Activated CD4-positive, alpha-beta memory T cell treated with anti-CD3 and anti-CD28 coated beads, Interleukin-2, amount 10 ng/mL, durations not matched to agents 7 days and 5 days (primary cell): ENCODE results near the gene TBC1D28. TPM values are rescaled to one million over a fixed set of nuclear protein-coding genes. Genes with fewer than 3 reads are reported as not detected.
"Not testable (repeated sequence)": the region's sequence is repeated elsewhere in the genome, so short reads cannot be mapped to it uniquely, and the experiment has no call there.

Experiments used
- CTCF ChIA-PET: fragments of 350-600 bp; sonication (Branson Sonifier 250); formaldehyde crosslinking; loops from one replicate; lab custom pipeline; 2021; ENCODE audit warnings: antibody characterized with exemption, inconsistent platforms; lab: Charles Lee
- POLR2A ChIA-PET: fragments of 350-600 bp; sonication (Branson Sonifier 250); formaldehyde crosslinking; loops from one replicate; lab custom pipeline; 2021; ENCODE audit warnings: antibody characterized with exemption; lab: Charles Lee
- DNase-seq: peaks from one replicate; pipeline ENCODE4 v3.0.0-alpha.2; 2020
- H3K27ac Mint-ChIP-seq: one replicate; pipeline ENCODE4 v1.8.0; 2021; ENCODE audit warnings: mild to moderate bottlenecking, mixed read lengths
- H3K27me3 Mint-ChIP-seq: one replicate; pipeline ENCODE4 v1.8.0; 2021; ENCODE audit warnings: mixed read lengths
- H3K36me3 Mint-ChIP-seq: one replicate; pipeline ENCODE4 v1.8.0; 2021; ENCODE audit warnings: low read depth, mixed read lengths
- H3K4me1 Mint-ChIP-seq: one replicate; pipeline ENCODE4 v1.8.0; 2021; ENCODE audit warnings: mixed read lengths
- H3K4me3 Mint-ChIP-seq: one replicate; pipeline ENCODE4 v1.8.0; 2021; ENCODE audit warnings: mild to moderate bottlenecking, mixed read lengths
- H3K9me3 Mint-ChIP-seq: one replicate; pipeline ENCODE4 v1.8.0; 2021; ENCODE audit warnings: mixed read lengths
- total RNA-seq, 2 experiments: library from RNA; stranded (reverse); gene quantifications; one replicate each; pipeline ENCODE4 v1.2.3, GENCODE V29; 2021

TBC1D28 gene
- total RNA-seq = not detected

- H3K27ac Mint-ChIP-seq, H3K4me3 Mint-ChIP-seq, H3K4me1 Mint-ChIP-seq, DNase-seq, H3K9me3 Mint-ChIP-seq, POLR2A ChIA-PET, H3K27me3 Mint-ChIP-seq, H3K36me3 Mint-ChIP-seq, CTCF ChIA-PET: not testable (repeated sequence)
These were observed at the start of gene TBC1D28 for GRCh38 chr17:18644291-18644690. Gene TBC1D28, minus strand, starts transcription at chr17:18644391. Its CDS starts 3,039 bp downstream, at chr17:18641352.

GRCh38 chr17:18682668-18683067, 38.5 kb upstream of the TBC1D28 start:
- peak overlapping the region; percentile 77 for H3K4me3 Mint-ChIP-seq
- H3K36me3 Mint-ChIP-seq, H3K4me1 Mint-ChIP-seq, POLR2A ChIA-PET, H3K9me3 Mint-ChIP-seq, H3K27me3 Mint-ChIP-seq, H3K27ac Mint-ChIP-seq, DNase-seq: not testable (repeated sequence)
- CTCF ChIA-PET = interaction anchor here (1.1 kb wide), 1 partner anchor 57 kb away, joined by 3 read pairs; no protein-coding TSS in a partner anchor

- peak; percentile 79 for DNase-seq
- H3K36me3 Mint-ChIP-seq, H3K27ac Mint-ChIP-seq, POLR2A ChIA-PET, H3K9me3 Mint-ChIP-seq, H3K4me1 Mint-ChIP-seq, H3K27me3 Mint-ChIP-seq: not testable (repeated sequence)
- peak within 1 kb of the TSS; percentile 77 for H3K4me3 Mint-ChIP-seq
- CTCF ChIA-PET = interaction anchor here (1.1 kb wide), 1 partner anchor 56 kb away, joined by 3 read pairs; no protein-coding TSS in a partner anchor
These were observed 37.8 kb upstream of the TBC1D28 start, which contains the start of gene FOXO3B for GRCh38 chr17:18681767-18682571. Gene FOXO3B, minus strand, starts transcription at chr17:18682314. Its CDS starts 663 bp downstream, at chr17:18681651.

DNA sequence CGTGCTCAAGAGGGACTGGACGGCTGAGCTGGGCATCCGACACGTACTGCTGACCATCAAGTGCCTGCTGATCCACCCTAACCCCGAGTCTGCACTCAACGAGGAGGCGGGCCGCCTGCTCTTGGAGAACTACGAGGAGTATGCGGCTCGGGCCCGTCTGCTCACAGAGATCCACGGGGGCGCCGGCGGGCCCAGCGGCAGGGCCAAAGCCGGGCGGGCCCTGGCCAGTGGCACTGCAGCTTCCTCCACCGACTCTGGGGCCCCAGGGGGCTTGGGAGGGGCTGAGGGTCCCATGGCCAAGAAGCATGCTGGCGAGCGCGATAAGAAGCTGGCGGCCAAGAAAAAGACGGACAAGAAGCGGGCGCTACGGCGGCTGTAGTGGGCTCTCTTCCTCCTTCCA, 33.2 kb upstream of the TBC1D28 start:
- H3K4me3 Mint-ChIP-seq, POLR2A ChIA-PET, H3K4me1 Mint-ChIP-seq, DNase-seq, H3K27me3 Mint-ChIP-seq, H3K27ac Mint-ChIP-seq, CTCF ChIA-PET: not testable (repeated sequence)
- Mint-ChIP-seq H3K36me3 (peaks cover 26% of the 10 kb centered on the region), H3K9me3 (peaks cover 15% of the 10 kb centered on the region)

DNA sequence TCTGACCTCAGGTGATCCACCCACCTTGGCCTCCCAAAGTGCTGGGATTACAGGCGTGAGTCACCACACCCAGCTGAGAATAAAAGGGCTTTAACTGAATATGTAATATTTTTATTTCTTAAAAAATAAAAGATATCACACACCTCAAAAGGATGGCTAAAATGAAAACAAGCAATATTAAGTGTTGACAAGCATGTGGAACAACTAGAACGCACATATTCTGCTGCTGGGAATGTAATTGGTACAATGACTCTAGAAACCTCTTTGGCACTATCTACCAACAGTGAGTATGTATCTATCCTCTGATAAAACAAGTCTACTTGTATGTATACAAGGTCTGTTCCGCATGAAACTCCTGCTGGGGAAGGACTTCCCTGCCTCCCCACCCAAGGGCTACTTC, 32.7 kb upstream of the TBC1D28 start:
- POLR2A ChIA-PET, CTCF ChIA-PET, H3K27me3 Mint-ChIP-seq, H3K4me3 Mint-ChIP-seq, H3K27ac Mint-ChIP-seq, H3K4me1 Mint-ChIP-seq, DNase-seq: not testable (repeated sequence)
- Mint-ChIP-seq H3K9me3 (peaks cover 15% of the 10 kb centered on the region), H3K36me3 (peaks cover 29% of the 10 kb centered on the region)

DNA sequence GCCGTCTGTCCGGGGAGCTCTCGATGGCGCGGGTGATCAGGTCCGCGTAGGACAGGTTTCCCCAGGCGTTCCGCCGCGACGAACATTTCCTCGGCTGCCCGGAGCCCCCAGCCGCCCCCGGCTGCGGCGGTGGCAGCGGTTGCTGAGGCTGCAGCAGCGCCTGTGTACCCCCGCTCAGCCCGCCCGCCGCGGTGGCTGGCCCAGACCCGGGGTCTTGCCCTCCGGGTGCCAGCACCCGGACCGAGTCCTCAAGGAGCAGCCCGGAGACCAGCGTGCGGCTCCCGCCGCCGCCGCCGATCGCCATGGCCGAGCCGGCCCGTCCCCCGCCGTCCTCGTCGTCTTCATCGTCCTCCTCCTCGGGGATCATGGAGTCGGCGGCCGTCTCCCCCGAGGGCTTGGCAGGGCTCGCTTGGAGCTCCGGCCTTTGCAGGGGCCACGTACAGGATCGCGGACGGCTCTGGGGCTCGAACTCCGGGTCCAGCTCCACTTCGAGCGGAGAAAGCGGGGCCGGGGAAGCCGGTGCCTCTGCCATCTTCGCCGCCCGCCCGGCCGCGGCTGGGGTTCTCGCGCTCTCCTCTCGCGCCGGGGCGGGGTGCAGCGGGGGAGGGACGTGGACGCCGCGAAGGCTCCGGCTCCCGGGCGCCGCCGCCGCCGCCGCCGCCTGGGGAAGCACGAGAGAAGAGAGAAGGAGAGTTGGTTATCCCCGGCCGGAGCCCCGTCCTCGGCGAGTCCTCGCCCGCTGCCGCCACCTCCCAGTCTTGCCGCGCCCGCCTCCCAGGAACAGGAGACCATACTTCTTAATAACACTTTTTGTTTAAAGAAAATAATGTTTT, 28.4 kb upstream of the TBC1D28 start:
- DNase-seq, CTCF ChIA-PET, H3K4me1 Mint-ChIP-seq, H3K27ac Mint-ChIP-seq, POLR2A ChIA-PET, H3K4me3 Mint-ChIP-seq, H3K27me3 Mint-ChIP-seq: not testable (repeated sequence)
- Mint-ChIP-seq H3K9me3 (peaks cover 31% of the 10 kb centered on the region), H3K36me3 (peaks cover 50% of the 10 kb centered on the region)

DNA sequence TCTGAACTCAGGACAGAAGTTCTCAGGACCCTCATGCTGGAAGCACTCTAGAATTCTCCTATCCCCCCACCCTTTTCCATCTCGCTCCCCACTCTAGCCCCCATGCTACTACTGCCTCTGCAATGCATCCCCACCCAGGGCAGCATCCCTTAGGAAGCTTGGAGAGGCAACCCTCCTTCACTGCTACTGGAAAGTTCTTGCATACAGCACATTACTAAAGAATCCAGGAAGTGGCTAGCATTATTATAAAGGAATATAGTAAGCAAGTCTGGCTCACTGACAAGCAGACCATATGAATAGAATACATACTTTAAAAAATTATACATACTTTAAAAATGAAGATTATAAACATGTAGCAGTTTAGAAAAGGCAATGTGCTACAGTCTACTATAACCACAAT, 24.4 kb upstream of the TBC1D28 start:
- peaks cover 33% of the 10 kb centered on the region for H3K36me3 Mint-ChIP-seq
- DNase-seq, CTCF ChIA-PET, POLR2A ChIA-PET, H3K4me3 Mint-ChIP-seq, H3K27me3 Mint-ChIP-seq, H3K4me1 Mint-ChIP-seq, H3K27ac Mint-ChIP-seq: not testable (repeated sequence)
- peaks cover 19% of the 10 kb centered on the region for H3K9me3 Mint-ChIP-seq

GRCh38 chr17:18667535-18667934, 23.3 kb upstream of the TBC1D28 start:
- CTCF ChIA-PET, DNase-seq, POLR2A ChIA-PET, H3K4me1 Mint-ChIP-seq, H3K4me3 Mint-ChIP-seq, H3K27me3 Mint-ChIP-seq, H3K27ac Mint-ChIP-seq: not testable (repeated sequence)
- peaks cover 29% of the 10 kb centered on the region for H3K9me3 Mint-ChIP-seq
- peaks cover 33% of the 10 kb centered on the region for H3K36me3 Mint-ChIP-seq

- H3K4me1 Mint-ChIP-seq, H3K27ac Mint-ChIP-seq, CTCF ChIA-PET, H3K27me3 Mint-ChIP-seq, DNase-seq, H3K4me3 Mint-ChIP-seq, POLR2A ChIA-PET: not testable (repeated sequence)
- peaks cover 36% of the 10 kb centered on the region for H3K9me3 Mint-ChIP-seq
- peaks cover 33% of the 10 kb centered on the region for H3K36me3 Mint-ChIP-seq
These were observed 22.1 kb upstream of the TBC1D28 start for GRCh38 chr17:18666326-18666725.

DNA sequence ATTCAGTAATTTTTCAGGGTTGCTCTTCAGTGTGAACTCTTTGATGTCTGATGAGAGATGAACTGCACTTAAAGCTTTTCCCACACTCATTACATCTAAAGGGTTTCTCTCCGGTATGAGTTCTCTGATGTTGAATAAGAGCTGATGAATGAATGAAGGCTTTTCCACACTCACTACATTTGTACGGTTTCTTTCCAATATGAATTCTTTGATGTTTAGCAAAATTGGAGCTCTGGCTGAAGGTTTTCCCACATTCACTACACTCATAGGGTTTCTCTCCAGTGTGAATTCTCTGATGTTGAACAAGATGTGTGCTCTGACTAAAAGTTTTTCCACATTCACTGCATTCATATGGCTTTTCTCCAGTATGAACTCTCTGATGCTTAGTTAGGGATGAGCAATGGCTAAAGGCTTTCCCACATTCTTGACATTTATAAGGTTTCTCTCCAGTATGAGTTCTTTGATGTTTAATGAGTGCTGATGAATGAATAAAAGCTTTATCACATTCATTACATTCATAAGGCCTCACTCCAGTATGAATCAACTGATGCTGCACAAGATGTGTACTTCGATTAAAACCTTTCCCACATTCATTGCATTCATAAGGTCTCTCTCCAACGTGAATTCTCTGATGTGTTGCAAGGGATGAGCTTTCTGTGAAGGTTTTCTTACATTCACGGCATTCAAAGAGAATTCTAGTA, 17.9 kb upstream of the TBC1D28 start:
- POLR2A ChIA-PET, H3K4me1 Mint-ChIP-seq, CTCF ChIA-PET, H3K4me3 Mint-ChIP-seq, DNase-seq, H3K27me3 Mint-ChIP-seq, H3K27ac Mint-ChIP-seq: not testable (repeated sequence)
- Mint-ChIP-seq H3K36me3 (peaks cover 10% of the 10 kb centered on the region), H3K9me3 (peaks cover 24% of the 10 kb centered on the region)

DNA sequence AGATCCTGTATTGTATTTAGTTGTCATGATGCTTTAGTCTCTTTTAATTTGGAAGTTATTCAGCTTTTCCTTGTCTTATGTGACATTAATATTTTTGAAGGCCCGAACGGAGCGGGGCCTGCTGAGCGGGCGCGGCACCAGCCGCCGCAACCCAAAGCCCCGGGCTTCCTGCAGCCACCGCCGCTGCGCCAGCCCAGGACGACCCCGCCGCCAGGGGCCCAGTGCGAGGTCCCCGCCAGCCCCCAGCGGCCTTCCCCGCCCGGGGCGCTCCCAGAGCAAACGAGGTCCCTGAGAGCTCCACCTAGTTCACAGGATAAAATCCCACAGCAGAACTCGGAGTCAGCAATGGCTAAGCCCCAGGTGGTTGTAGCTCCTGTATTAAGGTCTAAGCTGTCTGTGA, 5.9 kb upstream of the TBC1D28 start:
- DNase-seq, H3K9me3 Mint-ChIP-seq, H3K36me3 Mint-ChIP-seq, H3K27me3 Mint-ChIP-seq, H3K4me3 Mint-ChIP-seq, H3K4me1 Mint-ChIP-seq, POLR2A ChIA-PET, CTCF ChIA-PET, H3K27ac Mint-ChIP-seq: not testable (repeated sequence)

GRCh38 chr17:18643124-18643523, 1.1 kb downstream of the TBC1D28 start:
- H3K9me3 Mint-ChIP-seq, DNase-seq, H3K4me3 Mint-ChIP-seq, H3K36me3 Mint-ChIP-seq, H3K4me1 Mint-ChIP-seq, CTCF ChIA-PET, H3K27me3 Mint-ChIP-seq, POLR2A ChIA-PET, H3K27ac Mint-ChIP-seq: not testable (repeated sequence)

DNA sequence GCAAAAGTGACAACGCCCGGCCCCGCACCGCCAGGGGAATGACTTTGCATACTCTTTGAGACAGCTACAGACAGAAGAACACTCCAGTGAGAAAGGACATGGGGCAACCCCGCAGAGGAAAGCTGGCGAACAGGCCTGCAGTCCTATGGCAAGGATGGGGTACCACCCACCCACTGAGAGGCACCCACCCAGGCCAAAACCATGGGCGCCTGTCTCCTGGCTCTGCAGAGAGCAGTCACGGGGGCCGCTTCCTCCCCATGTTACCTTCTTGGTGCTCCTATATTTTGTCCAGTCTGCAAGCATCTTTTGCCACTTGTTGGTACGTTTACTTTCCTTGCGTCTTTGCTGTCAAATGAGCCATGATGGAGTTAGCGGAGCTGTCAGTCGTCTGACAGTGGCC, 5.8 kb downstream of the TBC1D28 start:
- H3K9me3 Mint-ChIP-seq, DNase-seq, POLR2A ChIA-PET, H3K27ac Mint-ChIP-seq, H3K4me1 Mint-ChIP-seq, H3K4me3 Mint-ChIP-seq, H3K36me3 Mint-ChIP-seq, CTCF ChIA-PET: not testable (repeated sequence)
- H3K27me3 Mint-ChIP-seq = peaks cover 18% of the 10 kb centered on the region
